DND-41 (cell line): Measurements from ENCODE around the gene CTBP2.

Experiments used
- ATAC-seq: fragments of 200-7000 bp; cut with Tn5 transposase; 3 replicates; pipeline ENCODE4 v1.9.1; 2021; ENCODE audit warnings: low read depth; ENCODE audit not compliant: insufficient read depth
- DNase-seq: peaks from one replicate; pipeline ENCODE4 v3.0.0-alpha.2; 2020
- H2AFZ ChIP-seq: 2 replicates; pipeline ENCODE4 v1.6.0; 2012; ENCODE audit warnings: low read depth, low read length
- H3K27ac ChIP-seq: 2 replicates; pipeline ENCODE4 v1.5.1; 2012; ENCODE audit warnings: low read length, inconsistent platforms
- H3K27me3 ChIP-seq: fragments of 200-600 bp; sonication (generic); 2 replicates; pipeline ENCODE4 v1.6.0; 2012; ENCODE audit warnings: low read length, mild to moderate bottlenecking, inconsistent platforms; ENCODE audit not compliant: insufficient read depth, poor library complexity
- H3K36me3 ChIP-seq: 2 replicates; pipeline ENCODE4 v1.5.1; 2012; ENCODE audit warnings: low read length, inconsistent platforms; ENCODE audit not compliant: insufficient read depth
- H3K4me1 ChIP-seq: 2 replicates; pipeline ENCODE4 v1.5.1; 2012; ENCODE audit warnings: mild to moderate bottlenecking, low read length; ENCODE audit not compliant: insufficient read depth
- H3K4me2 ChIP-seq: 2 replicates; pipeline ENCODE4 v1.6.0; 2012; ENCODE audit warnings: mild to moderate bottlenecking, moderate library complexity, low read length, inconsistent platforms; ENCODE audit not compliant: insufficient read depth
- H3K4me3 ChIP-seq, 2 experiments: fragments of 200-600 bp in 1 of 2; shearing (Covaris generic) in 1 of 2; 2 replicates each; pipeline ENCODE4 v1.5.1; 2012 to 2016; ENCODE audit warnings: inconsistent platforms in 2 of 2, low read length in 2 of 2, mild to moderate bottlenecking in 2 of 2, low read depth in 1 of 2, moderate library complexity in 1 of 2
- H3K79me2 ChIP-seq: 2 replicates; pipeline ENCODE4 v1.6.0; 2012; ENCODE audit warnings: low read length, inconsistent platforms; ENCODE audit not compliant: insufficient read depth
- H3K9ac ChIP-seq: 2 replicates; pipeline ENCODE4 v1.6.0; 2012; ENCODE audit warnings: low read depth, mild to moderate bottlenecking, inconsistent platforms, low read length, moderate library complexity
- H3K9me3 ChIP-seq: 2 replicates; pipeline ENCODE4 v1.5.1; 2012; ENCODE audit warnings: low read length, moderate library complexity, mild to moderate bottlenecking, inconsistent platforms; ENCODE audit not compliant: insufficient read depth, severe bottlenecking
- H4K20me1 ChIP-seq: 2 replicates; pipeline ENCODE4 v1.6.0; 2012; ENCODE audit warnings: low read length; ENCODE audit not compliant: insufficient read depth
- CTCF ChIP-seq: IDR thresholded peaks from 2 replicates; pipeline ENCODE4 v1.5.1; 2012; ENCODE audit warnings: borderline replicate concordance, low read length, moderate library complexity, mild to moderate bottlenecking; ENCODE audit not compliant: poor library complexity, severe bottlenecking; ENCODE audit errors: extremely low read depth
- EZH2 ChIP-seq: IDR thresholded peaks from 3 replicates; pipeline ENCODE4 v1.6.1; 2012; ENCODE audit warnings: borderline replicate concordance, low read depth, mild to moderate bottlenecking, moderate library complexity, low read length, inconsistent platforms; ENCODE audit not compliant: severe bottlenecking

The CTBP2 gene

DNA sequence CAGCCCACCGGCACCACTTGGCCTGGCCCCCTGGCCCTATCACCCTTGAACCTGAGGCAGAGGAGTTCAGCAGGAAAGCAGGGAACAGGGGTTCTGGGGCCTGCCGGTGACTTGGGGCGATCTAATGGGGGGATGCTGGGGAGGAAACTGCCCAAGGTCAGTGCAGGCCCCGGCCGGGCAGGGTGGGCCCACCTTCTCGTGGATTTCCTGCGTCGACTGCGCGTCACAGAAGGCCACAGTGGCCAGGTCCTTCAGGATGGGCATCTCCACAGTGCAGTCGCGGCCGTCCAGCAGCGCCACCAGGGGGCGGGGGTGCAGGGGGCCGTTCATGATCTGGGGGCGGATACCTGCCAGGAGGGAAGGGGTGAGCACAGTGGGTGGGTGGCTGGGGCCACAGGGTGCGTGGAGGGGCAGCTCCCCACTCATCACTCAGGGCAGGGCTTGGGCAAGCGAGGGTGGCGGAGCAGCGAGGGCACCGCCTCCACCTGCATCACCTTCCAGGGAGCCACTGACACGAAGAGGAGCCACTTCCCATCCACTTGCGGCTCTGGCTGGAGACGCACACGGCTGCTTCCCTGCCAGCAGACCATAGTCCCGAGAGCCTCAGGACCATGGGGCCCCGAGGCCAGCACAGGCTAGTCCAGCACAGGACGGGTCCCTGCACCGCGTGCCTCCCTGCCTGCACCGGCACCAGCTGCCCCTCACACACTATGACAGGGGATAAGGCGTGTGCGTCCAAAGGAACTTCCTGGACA is 157.0 kb downstream of the CTBP2 start:
- peaks cover 6% of the 10 kb centered on the region; the same call in 1 of the 2 replicates for H3K79me2 ChIP-seq
- H3K4me2 ChIP-seq = no peak overlapping the region
- H3K9ac ChIP-seq = no peak overlapping the region
- no peak overlapping the region for H2AFZ ChIP-seq
- H3K27me3 ChIP-seq = no peaks in the 10 kb centered on the region
- peaks cover 62% of the 10 kb centered on the region for H4K20me1 ChIP-seq
- peak; percentile 11 for TF ChIP-seq CTCF
- no peak for TF ChIP-seq EZH2
- H3K27ac ChIP-seq = no peak overlapping the region
- no peak for DNase-seq
- H3K9me3 ChIP-seq = no peaks in the 10 kb centered on the region
- peaks cover 16% of the 10 kb centered on the region for H3K4me1 ChIP-seq
- H3K4me3 ChIP-seq = no peak overlapping the region
- peaks cover 31% of the 10 kb centered on the region for H3K36me3 ChIP-seq
- ATAC-seq = no peak

GRCh38 chr10:125002423-125003145 is 157.8 kb downstream of the CTBP2 start:
- Histone ChIP-seq H3K36me3 (peaks cover 38% of the 10 kb centered on the region), H3K27ac (no peak overlapping the region), H3K4me3 (no peak overlapping the region), H3K9me3 (no peaks in the 10 kb centered on the region), H2AFZ (no peak overlapping the region), H3K9ac (no peak overlapping the region), H3K27me3 (no peaks in the 10 kb centered on the region), H3K79me2 (0 out of 2 replicates have a peak, but pooled peaks cover 5% of the 10 kb centered on the region), H4K20me1 (peaks cover 67% of the 10 kb centered on the region), H3K4me1 (peaks cover 16% of the 10 kb centered on the region), H3K4me2 (no peak overlapping the region)
- no peak for ATAC-seq
- no peak for DNase-seq
- TF ChIP-seq CTCF = no peak
- no peak for TF ChIP-seq EZH2

GRCh38 chr10:125002047-125002422 is 158.3 kb downstream of the CTBP2 start:
- H3K36me3 ChIP-seq = peaks cover 43% of the 10 kb centered on the region

More at GRCh38 chr10:125002047-125002422, 158.3 kb downstream of the CTBP2 start:
- ATAC-seq (no peak), DNase-seq (no peak)
- TF ChIP-seq EZH2 (no peak), CTCF (no peak)
- H3K27me3 ChIP-seq = no peaks in the 10 kb centered on the region
- no peak overlapping the region for H3K9ac ChIP-seq
- H3K4me3 ChIP-seq = no peak overlapping the region
- no peak overlapping the region for H2AFZ ChIP-seq
- H4K20me1 ChIP-seq = peaks cover 63% of the 10 kb centered on the region
- peaks cover 16% of the 10 kb centered on the region for H3K4me1 ChIP-seq
- no peak overlapping the region for H3K27ac ChIP-seq
- 0 out of 2 replicates have a peak, but pooled peaks cover 1% of the 10 kb centered on the region for H3K79me2 ChIP-seq
- no peaks in the 10 kb centered on the region for H3K9me3 ChIP-seq
- no peak overlapping the region for H3K4me2 ChIP-seq
